WTC11 (cell line): ENCODE measurements around the gene ZNF174. TPM values are rescaled to one million over a fixed set of nuclear protein-coding genes. Genes with fewer than 3 reads are reported as not detected.
A peak's percentile ranks its signal among the peaks of the same experiment; 100 is the strongest.

ENCODE experiments used
- ATAC-seq: fragments of 200-7000 bp; cut with Tn5 transposase; 2 replicates; pipeline ENCODE4 v1.10.0; 2021; ENCODE audit warnings: mild to moderate bottlenecking, moderate library complexity
- CTCF ChIA-PET: fragments of 300-600 bp; sonication (Branson Sonifier 250); formaldehyde crosslinking; loops from one replicate; lab custom pipeline; 2021; ENCODE audit warnings: antibody characterized with exemption; lab: Charles Lee
- POLR2A ChIA-PET: fragments of 350-600 bp; sonication (Branson Sonifier 250); formaldehyde crosslinking; loops from one replicate; lab custom pipeline; 2021; ENCODE audit warnings: antibody characterized with exemption; lab: Charles Lee
- DNase-seq: peaks from one replicate; pipeline ENCODE4 v3.0.0; 2021; ENCODE audit warnings: low spot score
- H3K27ac Mint-ChIP-seq: 2 replicates; pipeline ENCODE4 v1.8.0; 2021; ENCODE audit warnings: mixed read lengths
- H3K27me3 Mint-ChIP-seq: 2 replicates; pipeline ENCODE4 v1.8.0; 2021; ENCODE audit warnings: low read depth, mild to moderate bottlenecking, moderate library complexity, mixed read lengths
- H3K36me3 Mint-ChIP-seq: 2 replicates; pipeline ENCODE4 v1.8.0; 2021; ENCODE audit warnings: mixed read lengths
- H3K4me1 Mint-ChIP-seq: 2 replicates; pipeline ENCODE4 v1.8.0; 2022; ENCODE audit warnings: mixed read lengths
- H3K4me3 Mint-ChIP-seq: 2 replicates; pipeline ENCODE4 v1.8.0; 2021; ENCODE audit warnings: mild to moderate bottlenecking, moderate library complexity, mixed read lengths
- H3K9me3 Mint-ChIP-seq: 2 replicates; pipeline ENCODE4 v1.8.0; 2021; ENCODE audit warnings: mixed read lengths
- ETV6 ChIP-seq: sonication (generic); formaldehyde crosslinking; IDR thresholded peaks from 2 replicates; pipeline ENCODE4 v1.8.1; 2022; ENCODE audit warnings: mild to moderate bottlenecking, missing genetic modification reagents
- GABPB1 ChIP-seq: sonication (generic); formaldehyde crosslinking; IDR thresholded peaks from 2 replicates; pipeline ENCODE4 v1.8.1; 2023; ENCODE audit warnings: mild to moderate bottlenecking, missing genetic modification reagents
- GRHL2 ChIP-seq: fragments of 250-450 bp; sonication (Bioruptor Pico); IDR thresholded peaks from 2 replicates; pipeline ENCODE4 v1.8.0; 2022; ENCODE audit warnings: mild to moderate bottlenecking, moderate library complexity; ENCODE audit not compliant: insufficient replicate concordance, severe bottlenecking
- JUN ChIP-seq: sonication (generic); formaldehyde crosslinking; IDR thresholded peaks from 2 replicates; pipeline ENCODE4 v1.8.0; 2023; ENCODE audit warnings: mild to moderate bottlenecking, missing genetic modification reagents
- MYBL2 ChIP-seq: sonication (generic); formaldehyde crosslinking; IDR thresholded peaks from 2 replicates; pipeline ENCODE4 v1.8.1; 2023; ENCODE audit warnings: mild to moderate bottlenecking, moderate library complexity, missing genetic modification reagents
- SMAD3 ChIP-seq: sonication (generic); formaldehyde crosslinking; IDR thresholded peaks from 2 replicates; pipeline ENCODE4 v1.8.0; 2022; ENCODE audit warnings: missing genetic modification reagents, mild to moderate bottlenecking, borderline replicate concordance
- SMAD4 ChIP-seq: sonication (generic); formaldehyde crosslinking; IDR thresholded peaks from 2 replicates; pipeline ENCODE4 v1.8.0; 2022; ENCODE audit warnings: mild to moderate bottlenecking, missing genetic modification reagents
- SP1 ChIP-seq: sonication (generic); formaldehyde crosslinking; conservative IDR thresholded peaks from 2 replicates; pipeline ENCODE4 v1.8.1; 2022; ENCODE audit warnings: missing genetic modification reagents
- TCF7 ChIP-seq: sonication (generic); formaldehyde crosslinking; IDR thresholded peaks from 2 replicates; pipeline ENCODE4 v1.8.0; 2022; ENCODE audit warnings: mild to moderate bottlenecking, low read depth, missing genetic modification reagents, moderate library complexity
- ZNF263 ChIP-seq: sonication (generic); formaldehyde crosslinking; IDR thresholded peaks from 2 replicates; pipeline ENCODE4 v1.8.1; 2022; ENCODE audit warnings: low read depth, mild to moderate bottlenecking, moderate library complexity, missing genetic modification reagents
- ZNF317 ChIP-seq: sonication (generic); formaldehyde crosslinking; IDR thresholded peaks from 2 replicates; pipeline ENCODE4 v1.8.1; 2023; ENCODE audit warnings: low read depth, mild to moderate bottlenecking, moderate library complexity, missing genetic modification reagents, borderline replicate concordance
- total RNA-seq: library from RNA; stranded (reverse); gene quantifications from 3 replicates; pipeline ENCODE4 v1.2.3, GENCODE V29; 2021
- TF ChIP-seq, protein P1 (sequence below): fragments of 200-600 bp; IDR thresholded peaks from 2 replicates; pipeline ENCODE4 v1.8.0; 2022; ENCODE audit warnings: antibody characterized with exemption
- TF ChIP-seq, protein P2 (sequence below): sonication (generic); formaldehyde crosslinking; IDR thresholded peaks from 2 replicates; pipeline ENCODE4 v1.8.1; 2022; ENCODE audit warnings: low read depth, mild to moderate bottlenecking, moderate library complexity, missing genetic modification reagents, borderline replicate concordance
- TF ChIP-seq, protein P3 (sequence below): sonication (generic); formaldehyde crosslinking; IDR thresholded peaks from 2 replicates; pipeline ENCODE4 v1.8.0; 2022; ENCODE audit warnings: mild to moderate bottlenecking, missing genetic modification reagents
- TF ChIP-seq, protein P4 (sequence below): sonication (generic); formaldehyde crosslinking; conservative IDR thresholded peaks from 2 replicates; pipeline ENCODE4 v1.8.1; 2022; ENCODE audit warnings: mild to moderate bottlenecking, missing genetic modification reagents
- TF ChIP-seq, protein P5 (sequence below): sonication (generic); formaldehyde crosslinking; IDR thresholded peaks from 2 replicates; pipeline ENCODE4 v1.8.0; 2022; ENCODE audit warnings: mild to moderate bottlenecking, missing genetic modification reagents
- TF ChIP-seq, protein P6 (sequence below): sonication (generic); formaldehyde crosslinking; IDR thresholded peaks from 2 replicates; pipeline ENCODE4 v1.8.1; 2022; ENCODE audit warnings: mild to moderate bottlenecking, missing genetic modification reagents, moderate library complexity, borderline replicate concordance
- TF ChIP-seq, protein P7 (sequence below): fragments of 250-450 bp; sonication (Bioruptor Pico); IDR thresholded peaks from 2 replicates; pipeline ENCODE4 v1.9.0; 2021; ENCODE audit warnings: mild to moderate bottlenecking

The ZNF174 gene
- total RNA-seq, 1 experiment from 2014 or later: 13.8 TPM

DNA sequence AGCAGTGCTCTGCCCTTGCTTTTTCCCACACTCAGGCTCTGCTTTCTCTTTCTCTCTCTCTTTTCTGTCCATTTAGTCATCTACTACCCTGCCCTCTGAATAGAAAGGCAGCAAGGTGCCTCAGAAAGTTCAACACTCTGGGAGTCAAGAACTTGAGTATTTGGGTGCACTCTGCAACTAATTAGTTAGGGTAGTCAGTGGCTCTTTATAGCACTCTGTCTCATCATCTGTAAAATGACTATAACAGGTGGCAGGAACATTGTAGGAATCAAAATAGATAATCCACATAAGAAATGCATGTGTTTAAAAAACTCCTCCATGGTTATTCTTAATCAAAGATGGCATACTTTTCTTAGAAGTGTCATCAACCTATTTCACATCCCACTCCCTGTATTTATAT lies 38.1 kb upstream of the ZNF174 start:
- peaks cover 33% of the 10 kb centered on the region for H3K9me3 Mint-ChIP-seq
- H3K36me3 Mint-ChIP-seq: no peaks in the 10 kb centered on the region; the same call in 1 of the 2 replicates

DNA sequence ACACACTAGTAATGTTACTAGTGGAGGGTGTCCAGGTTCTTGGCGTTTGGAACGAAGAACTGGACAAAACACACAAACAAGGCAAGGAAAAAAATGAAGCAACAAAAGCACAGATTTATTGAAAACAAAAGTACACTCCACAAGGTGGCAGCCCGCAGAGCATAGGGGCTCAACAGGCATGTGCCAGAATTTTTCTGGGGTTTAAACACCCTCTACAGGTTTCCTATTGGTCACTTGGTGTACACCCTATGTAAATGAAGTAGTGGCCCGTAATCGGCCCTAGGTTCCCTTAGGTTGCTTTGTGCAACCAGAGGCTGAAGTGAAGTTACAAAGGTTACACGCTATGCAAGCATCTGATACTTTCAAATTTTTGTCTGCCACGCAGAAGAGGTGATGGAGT lies 37.2 kb upstream of the ZNF174 start:
- TF ChIP-seq, protein P1, sequence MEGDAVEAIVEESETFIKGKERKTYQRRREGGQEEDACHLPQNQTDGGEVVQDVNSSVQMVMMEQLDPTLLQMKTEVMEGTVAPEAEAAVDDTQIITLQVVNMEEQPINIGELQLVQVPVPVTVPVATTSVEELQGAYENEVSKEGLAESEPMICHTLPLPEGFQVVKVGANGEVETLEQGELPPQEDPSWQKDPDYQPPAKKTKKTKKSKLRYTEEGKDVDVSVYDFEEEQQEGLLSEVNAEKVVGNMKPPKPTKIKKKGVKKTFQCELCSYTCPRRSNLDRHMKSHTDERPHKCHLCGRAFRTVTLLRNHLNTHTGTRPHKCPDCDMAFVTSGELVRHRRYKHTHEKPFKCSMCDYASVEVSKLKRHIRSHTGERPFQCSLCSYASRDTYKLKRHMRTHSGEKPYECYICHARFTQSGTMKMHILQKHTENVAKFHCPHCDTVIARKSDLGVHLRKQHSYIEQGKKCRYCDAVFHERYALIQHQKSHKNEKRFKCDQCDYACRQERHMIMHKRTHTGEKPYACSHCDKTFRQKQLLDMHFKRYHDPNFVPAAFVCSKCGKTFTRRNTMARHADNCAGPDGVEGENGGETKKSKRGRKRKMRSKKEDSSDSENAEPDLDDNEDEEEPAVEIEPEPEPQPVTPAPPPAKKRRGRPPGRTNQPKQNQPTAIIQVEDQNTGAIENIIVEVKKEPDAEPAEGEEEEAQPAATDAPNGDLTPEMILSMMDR: no peak
- TF ChIP-seq TCF7 (no peak), JUN (CRISPR knock-in tag) (no peak), SMAD3 (CRISPR knock-in tag) (no peak), MYBL2 (no peak), ZNF263 (CRISPR knock-in tag) (no peak), SMAD4 (CRISPR knock-in tag) (no peak), GABPB1 (CRISPR knock-in tag) (no peak), ETV6 (no peak)
- TF ChIP-seq, protein P2, sequence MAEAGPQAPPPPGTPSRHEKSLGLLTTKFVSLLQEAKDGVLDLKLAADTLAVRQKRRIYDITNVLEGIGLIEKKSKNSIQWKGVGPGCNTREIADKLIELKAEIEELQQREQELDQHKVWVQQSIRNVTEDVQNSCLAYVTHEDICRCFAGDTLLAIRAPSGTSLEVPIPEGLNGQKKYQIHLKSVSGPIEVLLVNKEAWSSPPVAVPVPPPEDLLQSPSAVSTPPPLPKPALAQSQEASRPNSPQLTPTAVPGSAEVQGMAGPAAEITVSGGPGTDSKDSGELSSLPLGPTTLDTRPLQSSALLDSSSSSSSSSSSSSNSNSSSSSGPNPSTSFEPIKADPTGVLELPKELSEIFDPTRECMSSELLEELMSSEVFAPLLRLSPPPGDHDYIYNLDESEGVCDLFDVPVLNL (CRISPR knock-in tag): no peak
- TF ChIP-seq, protein P3, sequence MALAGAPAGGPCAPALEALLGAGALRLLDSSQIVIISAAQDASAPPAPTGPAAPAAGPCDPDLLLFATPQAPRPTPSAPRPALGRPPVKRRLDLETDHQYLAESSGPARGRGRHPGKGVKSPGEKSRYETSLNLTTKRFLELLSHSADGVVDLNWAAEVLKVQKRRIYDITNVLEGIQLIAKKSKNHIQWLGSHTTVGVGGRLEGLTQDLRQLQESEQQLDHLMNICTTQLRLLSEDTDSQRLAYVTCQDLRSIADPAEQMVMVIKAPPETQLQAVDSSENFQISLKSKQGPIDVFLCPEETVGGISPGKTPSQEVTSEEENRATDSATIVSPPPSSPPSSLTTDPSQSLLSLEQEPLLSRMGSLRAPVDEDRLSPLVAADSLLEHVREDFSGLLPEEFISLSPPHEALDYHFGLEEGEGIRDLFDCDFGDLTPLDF: no peak
- TF ChIP-seq, protein P4, sequence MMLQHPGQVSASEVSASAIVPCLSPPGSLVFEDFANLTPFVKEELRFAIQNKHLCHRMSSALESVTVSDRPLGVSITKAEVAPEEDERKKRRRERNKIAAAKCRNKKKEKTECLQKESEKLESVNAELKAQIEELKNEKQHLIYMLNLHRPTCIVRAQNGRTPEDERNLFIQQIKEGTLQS (CRISPR knock-in tag): no peak
- no peak for ATAC-seq
- POLR2A ChIA-PET: no interaction called here

More for the DNA sequence above, 38.1 kb upstream of the ZNF174 start:
- ChIA-PET POLR2A (interaction anchor here (0.5 kb wide), 1 partner anchor 10 kb away, joined by 5 read pairs; no protein-coding TSS in a partner anchor), CTCF (no interaction called here)
- Mint-ChIP-seq H3K27ac (no peak overlapping the region), H3K27me3 (peaks cover 33% of the 10 kb centered on the region), H3K4me3 (no peak overlapping the region), H3K4me1 (no peaks in the 10 kb centered on the region)
- no peak for TF ChIP-seq SP1 (CRISPR knock-in tag)
- ATAC-seq (no peak), DNase-seq (no peak)

DNA sequence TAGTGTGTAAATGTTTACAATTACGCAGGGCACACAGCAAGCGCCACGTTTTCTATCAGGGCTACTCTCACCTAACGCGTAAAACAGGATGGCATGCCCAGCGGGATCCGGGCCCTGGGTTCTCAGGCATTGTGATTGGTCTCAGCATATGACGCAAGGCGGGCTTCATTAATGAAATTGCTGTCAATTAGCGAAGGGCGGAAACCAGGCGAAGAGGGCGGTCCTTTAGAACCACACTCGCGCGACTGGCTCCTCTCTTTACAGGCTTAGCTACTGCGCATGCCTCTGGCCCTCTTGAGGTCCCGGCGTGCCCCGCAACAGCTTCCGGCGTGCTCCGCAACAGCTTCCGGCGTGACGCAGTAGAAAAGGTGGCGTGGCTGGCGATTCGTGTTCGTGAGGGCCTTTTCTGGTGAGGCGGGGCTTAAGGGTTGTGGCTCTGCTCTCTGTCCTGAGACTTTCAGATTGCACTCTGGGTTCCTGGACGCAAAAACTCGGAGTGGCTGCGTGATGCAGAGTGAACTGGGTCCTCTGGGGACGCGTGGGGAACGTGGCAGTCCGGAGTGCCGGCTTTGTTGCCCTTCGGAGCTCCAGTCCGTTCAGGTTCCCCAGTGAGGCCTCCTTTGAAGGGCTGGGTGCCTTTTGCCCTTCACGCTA lies 36.1 kb upstream of the ZNF174 start:
- peaks cover 26% of the 10 kb centered on the region for H3K27me3 Mint-ChIP-seq
- H3K4me3 Mint-ChIP-seq: no peak overlapping the region; the same call in 1 of the 2 replicates
- no peak overlapping the region for H3K27ac Mint-ChIP-seq
- peak; percentile 29 for DNase-seq
- POLR2A ChIA-PET: no interaction called here
- CTCF ChIA-PET: no interaction called here
- peaks cover 33% of the 10 kb centered on the region for H3K9me3 Mint-ChIP-seq
- H3K4me1 Mint-ChIP-seq: no peaks in the 10 kb centered on the region
- H3K36me3 Mint-ChIP-seq: no peaks in the 10 kb centered on the region; the same call in 1 of the 2 replicates
- ATAC-seq: peak; percentile 58
- TF ChIP-seq ZNF263 (CRISPR knock-in tag): no peak
- no peak for TF ChIP-seq SMAD3 (CRISPR knock-in tag)
- TF ChIP-seq, protein P5, sequence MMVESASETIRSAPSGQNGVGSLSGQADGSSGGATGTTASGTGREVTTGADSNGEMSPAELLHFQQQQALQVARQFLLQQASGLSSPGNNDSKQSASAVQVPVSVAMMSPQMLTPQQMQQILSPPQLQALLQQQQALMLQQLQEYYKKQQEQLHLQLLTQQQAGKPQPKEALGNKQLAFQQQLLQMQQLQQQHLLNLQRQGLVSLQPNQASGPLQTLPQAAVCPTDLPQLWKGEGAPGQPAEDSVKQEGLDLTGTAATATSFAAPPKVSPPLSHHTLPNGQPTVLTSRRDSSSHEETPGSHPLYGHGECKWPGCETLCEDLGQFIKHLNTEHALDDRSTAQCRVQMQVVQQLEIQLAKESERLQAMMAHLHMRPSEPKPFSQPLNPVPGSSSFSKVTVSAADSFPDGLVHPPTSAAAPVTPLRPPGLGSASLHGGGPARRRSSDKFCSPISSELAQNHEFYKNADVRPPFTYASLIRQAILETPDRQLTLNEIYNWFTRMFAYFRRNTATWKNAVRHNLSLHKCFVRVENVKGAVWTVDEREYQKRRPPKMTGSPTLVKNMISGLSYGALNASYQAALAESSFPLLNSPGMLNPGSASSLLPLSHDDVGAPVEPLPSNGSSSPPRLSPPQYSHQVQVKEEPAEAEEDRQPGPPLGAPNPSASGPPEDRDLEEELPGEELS: no peak
- no peak for TF ChIP-seq ZNF317
- TF ChIP-seq, protein P6, sequence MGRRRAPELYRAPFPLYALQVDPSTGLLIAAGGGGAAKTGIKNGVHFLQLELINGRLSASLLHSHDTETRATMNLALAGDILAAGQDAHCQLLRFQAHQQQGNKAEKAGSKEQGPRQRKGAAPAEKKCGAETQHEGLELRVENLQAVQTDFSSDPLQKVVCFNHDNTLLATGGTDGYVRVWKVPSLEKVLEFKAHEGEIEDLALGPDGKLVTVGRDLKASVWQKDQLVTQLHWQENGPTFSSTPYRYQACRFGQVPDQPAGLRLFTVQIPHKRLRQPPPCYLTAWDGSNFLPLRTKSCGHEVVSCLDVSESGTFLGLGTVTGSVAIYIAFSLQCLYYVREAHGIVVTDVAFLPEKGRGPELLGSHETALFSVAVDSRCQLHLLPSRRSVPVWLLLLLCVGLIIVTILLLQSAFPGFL (CRISPR knock-in tag): no peak
- TF ChIP-seq, protein P7, sequence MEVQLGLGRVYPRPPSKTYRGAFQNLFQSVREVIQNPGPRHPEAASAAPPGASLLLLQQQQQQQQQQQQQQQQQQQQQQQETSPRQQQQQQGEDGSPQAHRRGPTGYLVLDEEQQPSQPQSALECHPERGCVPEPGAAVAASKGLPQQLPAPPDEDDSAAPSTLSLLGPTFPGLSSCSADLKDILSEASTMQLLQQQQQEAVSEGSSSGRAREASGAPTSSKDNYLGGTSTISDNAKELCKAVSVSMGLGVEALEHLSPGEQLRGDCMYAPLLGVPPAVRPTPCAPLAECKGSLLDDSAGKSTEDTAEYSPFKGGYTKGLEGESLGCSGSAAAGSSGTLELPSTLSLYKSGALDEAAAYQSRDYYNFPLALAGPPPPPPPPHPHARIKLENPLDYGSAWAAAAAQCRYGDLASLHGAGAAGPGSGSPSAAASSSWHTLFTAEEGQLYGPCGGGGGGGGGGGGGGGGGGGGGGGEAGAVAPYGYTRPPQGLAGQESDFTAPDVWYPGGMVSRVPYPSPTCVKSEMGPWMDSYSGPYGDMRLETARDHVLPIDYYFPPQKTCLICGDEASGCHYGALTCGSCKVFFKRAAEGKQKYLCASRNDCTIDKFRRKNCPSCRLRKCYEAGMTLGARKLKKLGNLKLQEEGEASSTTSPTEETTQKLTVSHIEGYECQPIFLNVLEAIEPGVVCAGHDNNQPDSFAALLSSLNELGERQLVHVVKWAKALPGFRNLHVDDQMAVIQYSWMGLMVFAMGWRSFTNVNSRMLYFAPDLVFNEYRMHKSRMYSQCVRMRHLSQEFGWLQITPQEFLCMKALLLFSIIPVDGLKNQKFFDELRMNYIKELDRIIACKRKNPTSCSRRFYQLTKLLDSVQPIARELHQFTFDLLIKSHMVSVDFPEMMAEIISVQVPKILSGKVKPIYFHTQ (CRISPR knock-in tag): no peak
- TF ChIP-seq GABPB1 (CRISPR knock-in tag): peak; percentile 82
- no peak for TF ChIP-seq GRHL2 (CRISPR knock-in tag)

More for the DNA sequence above, 37.2 kb upstream of the ZNF174 start:
- Mint-ChIP-seq H3K36me3 (no peaks in the 10 kb centered on the region; the same call in 1 of the 2 replicates), H3K27me3 (peaks cover 33% of the 10 kb centered on the region), H3K27ac (no peak overlapping the region), H3K4me1 (no peaks in the 10 kb centered on the region), H3K9me3 (peaks cover 33% of the 10 kb centered on the region), H3K4me3 (no peak overlapping the region)
- DNase-seq: no peak
- CTCF ChIA-PET: no interaction called here
